ENCODE data around the gene CADM3. TPM values are rescaled to one million over a fixed set of nuclear protein-coding genes. Genes with fewer than 3 reads are reported as not detected.

CADM3 gene
- polyA plus RNA-seq, 3 donors = not detected

DNA sequence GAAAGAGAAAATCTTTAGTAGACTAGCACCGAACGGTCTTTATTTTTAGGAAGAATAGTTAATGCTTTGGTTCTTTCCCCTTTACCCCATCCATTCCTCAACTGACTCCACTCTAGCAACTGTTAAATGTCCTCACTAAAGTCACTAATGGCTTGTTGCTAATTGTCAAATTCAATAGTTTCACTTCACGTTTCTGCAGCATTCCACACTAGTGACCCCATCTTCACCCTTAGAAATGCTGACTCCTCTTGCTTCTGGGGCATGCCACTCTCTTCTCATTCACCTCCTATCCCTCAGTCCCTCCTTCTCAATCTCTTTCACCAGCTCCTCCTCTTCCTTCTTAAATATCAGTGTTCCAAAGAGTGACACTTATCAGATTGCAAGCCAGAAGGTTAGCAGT, 19.4 kb upstream of the CADM3 start:
- H3K27ac Mint-ChIP-seq = peak overlapping the region in 3 of 7 donors; percentile 7 to 78 (median 33)
- no peak overlapping the region for H3K9ac ChIP-seq (ENCODE audit: insufficient read depth, low read length, poor library complexity, severe bottlenecking)
- H3K4me1 ChIP-seq (ENCODE audit: control insufficient read depth in 1 of 2, insufficient read depth in 2 of 2, low read length in 2 of 2) = peaks cover 12 to 13% of the 10 kb centered on the region in 2 donors
- TF ChIP-seq, protein P1, sequence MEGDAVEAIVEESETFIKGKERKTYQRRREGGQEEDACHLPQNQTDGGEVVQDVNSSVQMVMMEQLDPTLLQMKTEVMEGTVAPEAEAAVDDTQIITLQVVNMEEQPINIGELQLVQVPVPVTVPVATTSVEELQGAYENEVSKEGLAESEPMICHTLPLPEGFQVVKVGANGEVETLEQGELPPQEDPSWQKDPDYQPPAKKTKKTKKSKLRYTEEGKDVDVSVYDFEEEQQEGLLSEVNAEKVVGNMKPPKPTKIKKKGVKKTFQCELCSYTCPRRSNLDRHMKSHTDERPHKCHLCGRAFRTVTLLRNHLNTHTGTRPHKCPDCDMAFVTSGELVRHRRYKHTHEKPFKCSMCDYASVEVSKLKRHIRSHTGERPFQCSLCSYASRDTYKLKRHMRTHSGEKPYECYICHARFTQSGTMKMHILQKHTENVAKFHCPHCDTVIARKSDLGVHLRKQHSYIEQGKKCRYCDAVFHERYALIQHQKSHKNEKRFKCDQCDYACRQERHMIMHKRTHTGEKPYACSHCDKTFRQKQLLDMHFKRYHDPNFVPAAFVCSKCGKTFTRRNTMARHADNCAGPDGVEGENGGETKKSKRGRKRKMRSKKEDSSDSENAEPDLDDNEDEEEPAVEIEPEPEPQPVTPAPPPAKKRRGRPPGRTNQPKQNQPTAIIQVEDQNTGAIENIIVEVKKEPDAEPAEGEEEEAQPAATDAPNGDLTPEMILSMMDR (IDR thresholded peaks at IDR 0.05) = no peak
- H3K27me3 ChIP-seq (ENCODE audit: control insufficient read depth in 2 of 2, insufficient read depth in 2 of 2, low read length in 2 of 2) = peaks cover 0 to 3% of the 10 kb centered on the region in 2 donors
- H3K79me2 ChIP-seq (ENCODE audit: insufficient read depth, low read length) = no peaks in the 10 kb centered on the region
- H3K9me3 ChIP-seq (replicated peaks in 1 of 2; ENCODE audit: control insufficient read depth in 1 of 2, insufficient read depth in 1 of 2, low read length in 2 of 2) = no peaks in the 10 kb centered on the region
- no peaks in the 10 kb centered on the region for H4K20me1 ChIP-seq (ENCODE audit: insufficient read depth, low read length)
- WGBS (ENCODE audit: insufficient coverage) = 0% methylated on average over 1 of the region's 3 CpGs
- H3K4me3 ChIP-seq (replicated peaks in 1 of 3; ENCODE audit: low read depth in 2 of 3, low read length in 3 of 3) = no peak overlapping the region
- peaks cover 16% of the 10 kb centered on the region for H3K4me1 Mint-ChIP-seq
- intact Hi-C loops (cut with micrococcal nuclease) = no loop called here
- H3K36me3 ChIP-seq (replicated peaks in 1 of 2; ENCODE audit: control insufficient read depth in 1 of 2, insufficient read depth in 2 of 2, low read length in 2 of 2) = no peaks in the 10 kb centered on the region
- no peak overlapping the region for H2AFZ ChIP-seq (ENCODE audit: insufficient read depth, low read depth, low read length, poor library complexity, severe bottlenecking)
- peaks cover 0 to 7% (median 5%) of the 10 kb centered on the region in 7 donors for H3K9me3 Mint-ChIP-seq
- H3K36me3 Mint-ChIP-seq = no peaks in the 10 kb centered on the region
- H3K27me3 Mint-ChIP-seq (ENCODE audit: low read depth in 3 of 3) = peaks cover 3 to 11% (median 6%) of the 10 kb centered on the region in 3 donors
- peak overlapping the region in 1 of 2 donors; percentile 28 for H3K4me3 Mint-ChIP-seq
- DNase-seq = peak in 2 of 3 donors; percentile 30 to 31
- H3K27ac ChIP-seq (ENCODE audit: low read depth in 1 of 2, low read length in 2 of 2) = no peak overlapping the region
- H3K4me2 ChIP-seq (replicated peaks; ENCODE audit: extremely low read depth, low read length, poor library complexity, severe bottlenecking) = no peak overlapping the region

DNA sequence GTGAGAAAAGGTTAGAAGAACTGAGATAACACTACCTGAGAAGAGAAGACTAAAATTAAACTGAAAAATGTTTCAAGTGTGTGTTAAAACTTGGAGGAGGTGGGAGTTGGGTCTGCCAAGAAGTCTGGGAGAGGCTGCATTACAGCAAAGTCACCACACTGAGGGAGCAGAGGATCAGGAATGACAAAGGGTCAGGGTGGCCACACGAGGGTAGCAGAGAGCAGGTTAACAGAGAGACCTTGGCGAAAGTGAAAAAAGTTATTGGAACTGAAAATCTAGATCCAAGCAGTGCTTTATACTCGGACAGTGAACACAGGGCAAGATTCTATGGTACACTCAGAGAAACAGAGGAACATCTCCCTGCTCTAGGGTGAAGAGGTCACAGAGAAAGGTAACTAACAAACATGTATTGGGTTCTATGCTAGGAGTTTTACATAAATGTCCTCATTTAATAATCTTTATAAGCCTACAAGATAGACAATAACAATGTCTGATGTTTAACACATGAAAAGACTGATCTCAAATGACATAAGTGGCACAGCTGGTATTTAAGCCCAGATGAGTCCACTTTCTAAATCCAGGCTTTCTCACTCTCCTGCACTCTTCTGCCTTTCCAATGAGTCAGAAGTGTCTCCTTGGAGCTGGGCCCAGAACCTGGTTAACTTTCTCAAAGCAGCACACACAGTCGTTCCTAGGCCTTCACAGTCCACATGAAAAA, 10.3 kb upstream of the CADM3 start:
- peak; percentile 55 to 72 (median 69) for DNase-seq
- Mint-ChIP-seq H3K9me3 (no peaks in the 10 kb centered on the region), H3K27me3 (ENCODE audit: low read depth in 3 of 3) (peaks cover 6 to 24% (median 12%) of the 10 kb centered on the region in 3 donors), H3K4me3 (no peak overlapping the region), H3K27ac (no peak overlapping the region), H3K36me3 (no peaks in the 10 kb centered on the region), H3K4me1 (peaks cover 10% of the 10 kb centered on the region)
- no peaks in the 10 kb centered on the region for H3K9me3 ChIP-seq (replicated peaks in 1 of 2; ENCODE audit: control insufficient read depth in 1 of 2, insufficient read depth in 1 of 2, low read length in 2 of 2)
- H3K79me2 ChIP-seq (ENCODE audit: insufficient read depth, low read length) = no peaks in the 10 kb centered on the region
- H3K36me3 ChIP-seq (replicated peaks in 1 of 2; ENCODE audit: control insufficient read depth in 1 of 2, insufficient read depth in 2 of 2, low read length in 2 of 2) = no peaks in the 10 kb centered on the region
- H3K4me3 ChIP-seq (replicated peaks in 1 of 3; ENCODE audit: low read depth in 2 of 3, low read length in 3 of 3) = no peak overlapping the region
- peaks cover 0 to 3% of the 10 kb centered on the region in 2 donors for H3K4me1 ChIP-seq (ENCODE audit: control insufficient read depth in 1 of 2, insufficient read depth in 2 of 2, low read length in 2 of 2)
- H3K4me2 ChIP-seq (replicated peaks; ENCODE audit: extremely low read depth, low read length, poor library complexity, severe bottlenecking) = no peak overlapping the region
- TF ChIP-seq, protein P1 (IDR thresholded peaks at IDR 0.05) = peak; percentile 98
- H3K27me3 ChIP-seq (ENCODE audit: control insufficient read depth in 2 of 2, insufficient read depth in 2 of 2, low read length in 2 of 2) = peaks cover 12 to 25% of the 10 kb centered on the region in 2 donors
- no peak overlapping the region for H3K27ac ChIP-seq (ENCODE audit: low read depth in 1 of 2, low read length in 2 of 2)
- 11% methylated on average over 4 of the region's 4 CpGs for WGBS (ENCODE audit: insufficient coverage)
- H4K20me1 ChIP-seq (ENCODE audit: insufficient read depth, low read length) = no peaks in the 10 kb centered on the region
- H2AFZ ChIP-seq (ENCODE audit: insufficient read depth, low read depth, low read length, poor library complexity, severe bottlenecking) = no peak overlapping the region
- intact Hi-C loops (cut with micrococcal nuclease) = loop anchor here (5.0 kb wide), 3 partner anchors 36 to 731 kb away; no protein-coding TSS in a partner anchor
- no peak overlapping the region for H3K9ac ChIP-seq (ENCODE audit: insufficient read depth, low read length, poor library complexity, severe bottlenecking)
